Psoas muscle (tissue), 8 donors: ENCODE results near the gene TRIM5. TPM values are rescaled to one million over a fixed set of nuclear protein-coding genes. Genes with fewer than 3 reads are reported as not detected.
"Not testable (repeated sequence)": the region's sequence is repeated elsewhere in the genome, so short reads cannot be mapped to it uniquely, and the experiment has no call there.

ENCODE experiments used
- ATAC-seq, 4 donors: fragments of 200-7000 bp; cut with Tn5 transposase; one replicate each; pipeline ENCODE4 v1.9.1; 2020; ENCODE audit warnings: moderate library complexity in 3 of 4, mild to moderate bottlenecking in 2 of 4
- DNase-seq, 2 donors: peaks; one replicate each; pipeline ENCODE4 v3.0.0-alpha.2; 2020
- H3K27ac ChIP-seq: fragments of 200-600 bp; one replicate; pipeline ENCODE4 v1.8.0; 2022
- H3K27me3 ChIP-seq, 3 donors: fragments of 200-600 bp in 1 of 3; one replicate each; pipeline versions ENCODE4 v1.6.1 to v1.8.0; 2013 to 2022; ENCODE audit warnings: low read length in 2 of 3, mild to moderate bottlenecking in 2 of 3, moderate library complexity in 1 of 3; ENCODE audit not compliant: insufficient read depth in 3 of 3
- H3K36me3 ChIP-seq, 2 donors: fragments of 200-600 bp in 1 of 2; one replicate each; pipeline versions ENCODE4 v1.6.1 to v1.8.0; 2013 to 2022; ENCODE audit warnings: low read depth in 1 of 2, mild to moderate bottlenecking in 1 of 2, moderate library complexity in 1 of 2; ENCODE audit not compliant: insufficient read depth in 1 of 2
- H3K4me1 ChIP-seq: fragments of 200-600 bp; one replicate; pipeline ENCODE4 v1.8.0; 2022
- H3K4me3 ChIP-seq: fragments of 200-600 bp; one replicate; pipeline ENCODE4 v1.8.0; 2022; ENCODE audit warnings: mild to moderate bottlenecking
- H3K9me3 ChIP-seq: fragments of 200-600 bp; one replicate; pipeline ENCODE4 v1.8.0; 2022
- CTCF ChIP-seq: fragments of 200-600 bp; IDR thresholded peaks from one replicate; pipeline ENCODE4 v1.8.0; 2022; ENCODE audit warnings: antibody characterized with exemption
- WGBS, 3 donors: extraction: QIAGEN DNeasy Blood & Tissue Kit; methylation state at CpG; one replicate each; pipeline versions ENCODE4 v1.1.6 to v1.1.7; 2013; 5-methylcytosine and 5-hydroxymethylcytosine counted together
- intact Hi-C, 2 donors: fragments of 100-400 bp; cut with DNase I; formaldehyde crosslinking; loops; one replicate each; pipeline versions ENCODE4 v1.11.0 to v1.14.2; 2022
- polyA plus RNA-seq, 3 donors: library from polyadenylated mRNA; stranded (reverse); fragments of 200-250 nt; gene quantifications; one replicate each; pipeline ENCODE4 v1.2.3, GENCODE V29; 2013
- total RNA-seq, 4 donors: library from RNA; stranded (reverse); fragmentation: NEBNext Ultra II Directional in 2 of 4; extraction: Animal tissue kit (Norgen Biotek cat#: 25700) in 2 of 4; gene quantifications; one replicate each; pipeline versions ENCODE4 v1.2.1 to v1.2.4, GENCODE V29; 2021 to 2023
- donor health status: healthy with polysubstance abuse.
- donor health status: DM: no; HTN: no; CAD: no; lungs with moderate emphysema.
- donor health status: Bipolar disorder and iron deficiency.
- donor health status: healthy.
- donor health status: DM: yes; HTN: yes; CAD: no.
- donor health status: DM: no; HTN: no; CAD: no.
- donor health status: DM: no; HTN: no; CAD: no.
- donor health status: DM: yes; HTN: yes; CAD: no.

TRIM5 gene
- total and polyA plus RNA-seq, 7 donors, result 0.98 to 6.3 (median 2.6) TPM

DNA sequence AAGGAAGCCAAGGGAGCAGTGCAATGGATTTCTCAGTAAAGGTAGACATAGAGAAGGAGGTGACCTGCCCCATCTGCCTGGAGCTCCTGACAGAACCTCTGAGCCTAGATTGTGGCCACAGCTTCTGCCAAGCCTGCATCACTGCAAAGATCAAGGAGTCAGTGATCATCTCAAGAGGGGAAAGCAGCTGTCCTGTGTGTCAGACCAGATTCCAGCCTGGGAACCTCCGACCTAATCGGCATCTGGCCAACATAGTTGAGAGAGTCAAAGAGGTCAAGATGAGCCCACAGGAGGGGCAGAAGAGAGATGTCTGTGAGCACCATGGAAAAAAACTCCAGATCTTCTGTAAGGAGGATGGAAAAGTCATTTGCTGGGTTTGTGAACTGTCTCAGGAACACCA is 11.3 kb upstream of the TRIM5 start:
- Histone ChIP-seq H3K4me1 (no peaks in the 10 kb centered on the region), H3K27me3 (no peaks in the 10 kb centered on the region), H3K9me3 (no peaks in the 10 kb centered on the region), H3K36me3 (no peaks in the 10 kb centered on the region), H3K4me3 (no peak overlapping the region), H3K27ac (no peak overlapping the region)
- DNase-seq (no peak), ATAC-seq (no peak)
- WGBS, 3 donors, result 34 to 40% (median 36%) methylated on average over 2 of the region's 2 CpGs
- TF ChIP-seq CTCF, result no peak
- intact Hi-C loops, result no loop called here

DNA sequence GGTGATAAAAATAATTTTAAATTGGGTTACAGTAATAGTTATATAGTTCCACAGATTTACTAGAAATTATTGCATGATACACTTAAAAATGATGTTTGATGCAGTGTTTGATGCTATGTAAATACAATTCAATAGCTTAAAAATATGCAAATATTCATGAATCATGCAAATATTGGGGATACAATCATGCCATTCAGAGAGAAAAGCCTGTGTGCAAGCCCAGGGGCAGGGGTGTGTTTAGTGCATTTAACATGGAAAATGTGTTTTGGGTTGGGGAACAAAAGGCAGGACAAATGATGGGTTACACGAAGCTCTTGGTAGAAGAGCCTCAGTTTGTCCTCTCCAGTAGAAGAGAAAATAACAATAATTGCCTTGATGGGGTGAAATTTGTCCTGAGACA is 10.7 kb upstream of the TRIM5 start:
- Histone ChIP-seq H3K4me3 (no peak overlapping the region), H3K27ac (no peak overlapping the region), H3K9me3 (no peaks in the 10 kb centered on the region), H3K4me1 (no peaks in the 10 kb centered on the region), H3K27me3 (no peaks in the 10 kb centered on the region), H3K36me3 (no peaks in the 10 kb centered on the region)
- ATAC-seq (no peak), DNase-seq (no peak)
- no peak for TF ChIP-seq CTCF
- intact Hi-C loops, result no loop called here
- WGBS, 3 donors, result 54 to 73% (median 70%) methylated on average over 1 of the region's 1 CpG

GRCh38 chr11:5694642-5695041 is 9.8 kb upstream of the TRIM5 start:
- WGBS, 3 donors, result 86 to 90% (median 89%) methylated on average over 1 of the region's 1 CpG
- DNase-seq (no peak), ATAC-seq (no peak)
- H3K36me3 ChIP-seq, result no peaks in the 10 kb centered on the region
- no peak overlapping the region for H3K4me3 ChIP-seq
- H3K27me3 ChIP-seq, result no peaks in the 10 kb centered on the region
- no peaks in the 10 kb centered on the region for H3K9me3 ChIP-seq
- no peaks in the 10 kb centered on the region for H3K4me1 ChIP-seq
- no peak for TF ChIP-seq CTCF
- H3K27ac ChIP-seq, result no peak overlapping the region
- intact Hi-C loops, result loop anchor here in 1 of 2 donors (5.0 kb wide), 1 partner anchor 67 kb away; the partner anchor contains the start of gene TRIM34

DNA sequence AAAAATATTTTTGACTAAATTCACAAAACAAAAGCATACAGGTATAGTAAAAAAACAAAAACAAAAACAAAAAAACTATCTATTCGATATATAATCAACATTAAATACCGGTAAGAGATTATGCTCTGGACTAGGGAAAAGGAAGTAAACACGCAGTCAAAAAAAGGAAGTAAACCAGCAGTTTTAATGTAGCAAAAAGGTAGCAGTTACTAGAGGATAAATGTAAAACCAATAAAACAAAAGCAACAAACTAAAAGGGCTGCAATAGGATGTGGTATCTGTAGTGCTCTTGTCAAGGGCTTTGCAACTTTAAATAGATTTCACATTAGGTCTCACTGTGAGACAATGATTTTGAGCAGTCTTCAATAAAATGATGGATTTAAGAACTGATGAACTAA is 7.1 kb upstream of the TRIM5 start:
- intact Hi-C loops, result loop anchor here in 1 of 2 donors (5.0 kb wide), 1 partner anchor 65 kb away; the partner anchor contains the start of gene TRIM34

DNA sequence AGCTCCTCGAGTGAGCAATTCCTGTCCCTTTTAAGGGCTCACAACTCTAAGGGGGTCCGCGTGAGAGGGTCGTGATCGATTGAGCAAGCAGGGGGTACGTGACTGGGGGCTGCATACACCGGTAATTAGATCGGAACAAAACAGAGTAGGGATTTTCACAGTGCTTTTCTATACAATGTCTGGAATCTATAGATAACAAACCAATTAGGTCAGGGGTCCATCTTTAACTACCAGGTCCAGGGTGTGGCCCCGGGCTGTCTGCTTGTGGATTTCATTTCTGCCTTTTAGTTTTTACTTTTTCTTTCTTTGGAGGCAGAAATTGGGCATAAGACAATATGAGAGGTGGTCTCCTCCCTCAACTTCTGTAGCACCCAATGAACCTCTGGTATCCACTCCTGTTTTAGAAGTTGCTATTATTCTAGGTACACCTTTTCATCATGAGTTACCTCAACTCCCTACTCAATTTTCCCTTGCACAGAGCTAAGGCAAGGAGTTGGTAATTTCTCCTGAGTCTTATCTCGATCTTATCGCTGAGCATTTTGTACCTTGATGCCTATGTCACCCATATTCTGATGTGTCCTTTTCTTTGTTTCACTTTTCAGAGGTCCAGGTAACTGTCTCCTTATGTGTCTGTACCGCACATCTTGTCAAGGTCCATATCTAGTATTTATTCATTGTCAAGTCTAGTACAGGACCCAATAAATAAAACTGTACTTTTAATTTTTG is 6.5 kb upstream of the TRIM5 start:
- H3K4me1 ChIP-seq, H3K9me3 ChIP-seq, H3K27me3 ChIP-seq, ATAC-seq, H3K36me3 ChIP-seq, DNase-seq: not testable (repeated sequence)
- intact Hi-C loops, result loop anchor here in 1 of 2 donors (5.0 kb wide), 1 partner anchor 64 kb away; the partner anchor contains the start of gene TRIM34
- H3K27ac ChIP-seq, result peak overlapping the region; percentile 68
- WGBS, 3 donors, result 44 to 74% (median 51%) methylated on average over 12 of the region's 12 CpGs
- H3K4me3 ChIP-seq, result peak overlapping the region; percentile 62

More for the DNA sequence above, 7.1 kb upstream of the TRIM5 start:
- Histone ChIP-seq H3K27ac (no peak overlapping the region), H3K27me3 (no peaks in the 10 kb centered on the region), H3K4me3 (peak overlapping the region; percentile 62), H3K4me1 (no peaks in the 10 kb centered on the region), H3K9me3 (no peaks in the 10 kb centered on the region), H3K36me3 (no peaks in the 10 kb centered on the region)
- TF ChIP-seq CTCF, result no peak
- no peak for DNase-seq
- 58 to 66% (median 61%) methylated on average over 3 of the region's 3 CpGs for WGBS, 3 donors
- ATAC-seq, result no peak
